Gastrocnemius medialis (tissue), 4 donors: ENCODE results near the gene CATSPERB.

ENCODE experiments used
- CTCF ChIP-seq, 5 experiments: fragments of 450-650 bp in 3 of 5; fragments of 200-600 bp in 2 of 5; sonication (generic) in 2 of 5; IDR thresholded peaks in 4 of 5; conservative IDR thresholded peaks in 1 of 5; 1 replicate in 4 of 5; 2 replicates in 1 of 5; pipeline ENCODE4 v1.5.1; 2016 to 2019; ENCODE audit warnings: antibody characterized with exemption in 5 of 5, mild to moderate bottlenecking in 3 of 5, moderate library complexity in 3 of 5
- POLR2A ChIP-seq, 2 donors: fragments of 450-650 bp; IDR thresholded peaks; one replicate each; pipeline ENCODE4 v1.6.1; 2017; ENCODE audit warnings: antibody characterized with exemption in 2 of 2, mild to moderate bottlenecking in 2 of 2, moderate library complexity in 2 of 2

- no peak for TF ChIP-seq CTCF (IDR thresholded peaks at IDR 0.05 in 4 of 5, conservative IDR thresholded peaks at IDR 0.05 in 1 of 5)
- TF ChIP-seq POLR2A (IDR thresholded peaks at IDR 0.05) = no peak
Measured at GRCh38 chr14:91774140-91775096, 42.5 kb upstream of the CATSPERB start.
